Measurements from ENCODE around the gene NSF.
"Not testable (repeated sequence)": the region's sequence is repeated elsewhere in the genome, so short reads cannot be mapped to it uniquely, and the experiment has no call there.

The NSF gene

GRCh38 chr17:46757588-46757987 is 167.1 kb downstream of the NSF start:
- DNase-seq (ENCODE audit: low read depth): not testable (repeated sequence)

- DNase-seq (ENCODE audit: low read depth): no peak
Observed at GRCh38 chr17:46758614-46759013, 168.1 kb downstream of the NSF start.

- no peak for DNase-seq (ENCODE audit: low read depth)
Observed at GRCh38 chr17:46759141-46759540, 168.7 kb downstream of the NSF start.

GRCh38 chr17:46763416-46763815 is 172.9 kb downstream of the NSF start:
- DNase-seq (ENCODE audit: low read depth): no peak

- DNase-seq (ENCODE audit: low read depth): no peak
Observed at GRCh38 chr17:46764000-46764708, 173.7 kb downstream of the NSF start.

GRCh38 chr17:46764709-46765401 is 174.4 kb downstream of the NSF start:
- peak; percentile 75 for DNase-seq (ENCODE audit: low read depth)

GRCh38 chr17:46765453-46765852 is 175.0 kb downstream of the NSF start:
- no peak for DNase-seq (ENCODE audit: low read depth)

GRCh38 chr17:46766493-46767491 is 176.3 kb downstream of the NSF start:
- DNase-seq (ENCODE audit: low read depth): no peak

- no peak for DNase-seq (ENCODE audit: low read depth)
Observed at GRCh38 chr17:46768540-46768870, 178.0 kb downstream of the NSF start.

GRCh38 chr17:46768896-46769295 is 178.4 kb downstream of the NSF start:
- not testable (repeated sequence) for DNase-seq (ENCODE audit: low read depth)

- DNase-seq (ENCODE audit: low read depth): no peak
Observed at GRCh38 chr17:46769531-46770438, 179.3 kb downstream of the NSF start.

GRCh38 chr17:46770439-46770817 is 180.0 kb downstream of the NSF start:
- no peak for DNase-seq (ENCODE audit: low read depth)

- no peak for DNase-seq (ENCODE audit: low read depth)
Observed at GRCh38 chr17:46770818-46771560, 180.5 kb downstream of the NSF start.

GRCh38 chr17:46771561-46772474 is 181.3 kb downstream of the NSF start:
- DNase-seq (ENCODE audit: low read depth): no peak

GRCh38 chr17:46772475-46773220 is 182.2 kb downstream of the NSF start:
- DNase-seq (ENCODE audit: low read depth): no peak

- no peak for DNase-seq (ENCODE audit: low read depth)
Observed at GRCh38 chr17:46773221-46773605, 182.7 kb downstream of the NSF start.

GRCh38 chr17:46773676-46774075 is 183.2 kb downstream of the NSF start:
- DNase-seq (ENCODE audit: low read depth): no peak

- no peak for DNase-seq (ENCODE audit: low read depth)
Observed at GRCh38 chr17:46774108-46774737, 183.8 kb downstream of the NSF start.

All from GM04504 (cell line).